DND-41 (cell line): Measurements from ENCODE around the gene EGFLAM.

Experiments
- ATAC-seq: fragments of 200-7000 bp; cut with Tn5 transposase; 3 replicates; pipeline ENCODE4 v1.9.1; 2021; ENCODE audit warnings: low read depth; ENCODE audit not compliant: insufficient read depth
- DNase-seq: peaks from one replicate; pipeline ENCODE4 v3.0.0-alpha.2; 2020
- H2AFZ ChIP-seq: 2 replicates; pipeline ENCODE4 v1.6.0; 2012; ENCODE audit warnings: low read depth, low read length
- H3K27ac ChIP-seq: 2 replicates; pipeline ENCODE4 v1.5.1; 2012; ENCODE audit warnings: low read length, inconsistent platforms
- H3K27me3 ChIP-seq: fragments of 200-600 bp; sonication (generic); 2 replicates; pipeline ENCODE4 v1.6.0; 2012; ENCODE audit warnings: low read length, mild to moderate bottlenecking, inconsistent platforms; ENCODE audit not compliant: insufficient read depth, poor library complexity
- H3K36me3 ChIP-seq: 2 replicates; pipeline ENCODE4 v1.5.1; 2012; ENCODE audit warnings: low read length, inconsistent platforms; ENCODE audit not compliant: insufficient read depth
- H3K4me1 ChIP-seq: 2 replicates; pipeline ENCODE4 v1.5.1; 2012; ENCODE audit warnings: mild to moderate bottlenecking, low read length; ENCODE audit not compliant: insufficient read depth
- H3K4me2 ChIP-seq: 2 replicates; pipeline ENCODE4 v1.6.0; 2012; ENCODE audit warnings: mild to moderate bottlenecking, moderate library complexity, low read length, inconsistent platforms; ENCODE audit not compliant: insufficient read depth
- H3K4me3 ChIP-seq, 2 experiments: fragments of 200-600 bp in 1 of 2; shearing (Covaris generic) in 1 of 2; 2 replicates each; pipeline ENCODE4 v1.5.1; 2012 to 2016; ENCODE audit warnings: inconsistent platforms in 2 of 2, low read length in 2 of 2, mild to moderate bottlenecking in 2 of 2, low read depth in 1 of 2, moderate library complexity in 1 of 2
- H3K79me2 ChIP-seq: 2 replicates; pipeline ENCODE4 v1.6.0; 2012; ENCODE audit warnings: low read length, inconsistent platforms; ENCODE audit not compliant: insufficient read depth
- H3K9ac ChIP-seq: 2 replicates; pipeline ENCODE4 v1.6.0; 2012; ENCODE audit warnings: low read depth, mild to moderate bottlenecking, inconsistent platforms, low read length, moderate library complexity
- H3K9me3 ChIP-seq: 2 replicates; pipeline ENCODE4 v1.5.1; 2012; ENCODE audit warnings: low read length, moderate library complexity, mild to moderate bottlenecking, inconsistent platforms; ENCODE audit not compliant: insufficient read depth, severe bottlenecking
- H4K20me1 ChIP-seq: 2 replicates; pipeline ENCODE4 v1.6.0; 2012; ENCODE audit warnings: low read length; ENCODE audit not compliant: insufficient read depth
- CTCF ChIP-seq: IDR thresholded peaks from 2 replicates; pipeline ENCODE4 v1.5.1; 2012; ENCODE audit warnings: borderline replicate concordance, low read length, moderate library complexity, mild to moderate bottlenecking; ENCODE audit not compliant: poor library complexity, severe bottlenecking; ENCODE audit errors: extremely low read depth
- EZH2 ChIP-seq: IDR thresholded peaks from 3 replicates; pipeline ENCODE4 v1.6.1; 2012; ENCODE audit warnings: borderline replicate concordance, low read depth, mild to moderate bottlenecking, moderate library complexity, low read length, inconsistent platforms; ENCODE audit not compliant: severe bottlenecking

Gene EGFLAM

GRCh38 chr5:38258319-38259061, at the start of gene EGFLAM:
Gene EGFLAM (plus strand): TSS chr5:38258559. CDS start chr5:38258755, 196 bp downstream.
- H3K4me1 ChIP-seq: no peaks in the 10 kb centered on the region
- no peak within 1 kb of the TSS for H3K4me3 ChIP-seq
- TF ChIP-seq CTCF (no peak), EZH2 (no peak)

DNA sequence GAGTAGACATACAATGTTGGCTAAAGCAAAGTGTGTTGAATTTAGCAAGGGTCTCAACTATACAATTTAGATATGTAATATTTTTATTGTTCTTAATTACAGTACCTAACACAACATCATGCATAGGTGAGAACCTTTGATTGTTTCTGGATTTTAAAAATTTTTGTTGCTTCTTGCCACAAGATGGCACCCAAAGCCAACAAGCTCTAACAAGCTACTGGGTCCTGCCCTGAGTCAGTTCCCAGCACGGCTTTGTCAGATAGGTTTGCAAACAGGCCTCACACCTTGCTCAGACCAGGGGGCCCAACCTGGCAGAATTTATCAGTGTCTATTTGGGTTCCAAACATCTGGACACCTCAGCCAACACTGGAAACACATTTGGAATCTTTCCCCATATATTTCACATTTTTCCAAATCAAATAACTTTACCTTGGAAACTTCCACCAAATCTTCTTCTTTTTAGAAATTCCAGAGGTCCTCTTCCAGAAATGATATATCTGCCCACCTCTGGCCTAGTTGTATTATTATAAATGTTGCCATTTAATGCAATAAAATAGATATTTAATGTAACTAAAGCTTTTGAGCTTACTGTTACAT, 49.5 kb upstream of the EGFLAM start:
- H3K9ac ChIP-seq: no peak overlapping the region
- no peak overlapping the region for H3K4me2 ChIP-seq
- H4K20me1 ChIP-seq: no peaks in the 10 kb centered on the region
- no peaks in the 10 kb centered on the region for H3K9me3 ChIP-seq
- peaks cover 4% of the 10 kb centered on the region for H3K27me3 ChIP-seq
- no peaks in the 10 kb centered on the region for H3K36me3 ChIP-seq
- no peak overlapping the region for H3K27ac ChIP-seq
- ATAC-seq (peak; percentile 56; the same call in 1 of the 3 replicates), DNase-seq (peak; percentile 14)
- no peak overlapping the region for H3K4me3 ChIP-seq
- H2AFZ ChIP-seq: no peak overlapping the region
- no peaks in the 10 kb centered on the region for H3K79me2 ChIP-seq
- TF ChIP-seq EZH2 (no peak), CTCF (peak; percentile 37)
- no peaks in the 10 kb centered on the region for H3K4me1 ChIP-seq

More at GRCh38 chr5:38258319-38259061, at the start of gene EGFLAM:
- Histone ChIP-seq H3K4me2 (no peak within 1 kb of the TSS), H3K9ac (no peak within 1 kb of the TSS), H3K36me3 (no peaks in the 10 kb centered on the region), H4K20me1 (no peaks in the 10 kb centered on the region), H3K27ac (no peak within 1 kb of the TSS), H3K27me3 (peaks cover 12% of the 10 kb centered on the region), H3K9me3 (no peaks in the 10 kb centered on the region), H2AFZ (no peak within 1 kb of the TSS), H3K79me2 (no peaks in the 10 kb centered on the region)
- no peak for DNase-seq
- no peak for ATAC-seq

DNA sequence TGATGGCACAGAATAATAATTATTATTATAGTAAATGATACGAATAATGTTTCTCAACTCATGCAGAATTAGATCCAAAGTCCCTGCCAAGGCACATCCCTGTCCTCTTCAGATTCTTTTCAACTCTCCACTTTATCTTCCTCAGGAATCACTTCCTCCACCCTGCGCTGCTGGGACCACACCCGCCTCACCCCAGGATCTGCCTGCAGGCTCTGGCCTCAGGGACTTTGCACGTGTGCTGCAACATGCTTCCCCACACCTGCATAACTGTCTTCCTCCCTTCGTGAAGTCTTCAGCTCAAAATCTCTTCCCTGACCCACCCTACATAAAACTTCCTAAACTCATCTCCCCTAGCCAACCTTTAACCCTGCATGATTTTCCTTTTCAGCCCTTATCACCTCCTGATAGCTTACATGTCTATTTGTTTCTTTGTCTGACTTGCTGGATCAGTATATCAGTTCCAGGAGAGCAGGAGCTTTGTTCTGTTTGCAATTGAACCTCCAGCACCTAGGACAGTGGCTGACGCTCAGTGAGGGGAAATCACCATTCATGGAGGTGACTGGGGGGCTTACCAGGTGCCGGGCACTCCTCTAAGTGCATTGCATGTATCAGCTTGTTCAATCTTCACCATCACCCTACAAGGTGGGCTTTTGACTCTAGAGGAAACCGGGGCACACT, 47.5 kb upstream of the EGFLAM start:
- Histone ChIP-seq H3K4me3 (no peak overlapping the region), H3K27me3 (peaks cover 4% of the 10 kb centered on the region), H3K27ac (no peak overlapping the region), H2AFZ (no peak overlapping the region), H3K4me2 (no peak overlapping the region), H3K9me3 (no peaks in the 10 kb centered on the region), H3K9ac (no peak overlapping the region), H4K20me1 (no peaks in the 10 kb centered on the region), H3K4me1 (no peaks in the 10 kb centered on the region), H3K79me2 (no peaks in the 10 kb centered on the region), H3K36me3 (no peaks in the 10 kb centered on the region)
- ATAC-seq (no peak), DNase-seq (no peak)
- TF ChIP-seq EZH2 (no peak), CTCF (no peak)
